GM21515 (cell line): ENCODE results near the gene FUT2.

Experiments used
- ATAC-seq: cut with Tn5 transposase; IDR thresholded peaks from one replicate; pipeline ENCODE4 v1.9.1; 2021; ENCODE audit not compliant: unreplicated experiment

The FUT2 gene

DNA sequence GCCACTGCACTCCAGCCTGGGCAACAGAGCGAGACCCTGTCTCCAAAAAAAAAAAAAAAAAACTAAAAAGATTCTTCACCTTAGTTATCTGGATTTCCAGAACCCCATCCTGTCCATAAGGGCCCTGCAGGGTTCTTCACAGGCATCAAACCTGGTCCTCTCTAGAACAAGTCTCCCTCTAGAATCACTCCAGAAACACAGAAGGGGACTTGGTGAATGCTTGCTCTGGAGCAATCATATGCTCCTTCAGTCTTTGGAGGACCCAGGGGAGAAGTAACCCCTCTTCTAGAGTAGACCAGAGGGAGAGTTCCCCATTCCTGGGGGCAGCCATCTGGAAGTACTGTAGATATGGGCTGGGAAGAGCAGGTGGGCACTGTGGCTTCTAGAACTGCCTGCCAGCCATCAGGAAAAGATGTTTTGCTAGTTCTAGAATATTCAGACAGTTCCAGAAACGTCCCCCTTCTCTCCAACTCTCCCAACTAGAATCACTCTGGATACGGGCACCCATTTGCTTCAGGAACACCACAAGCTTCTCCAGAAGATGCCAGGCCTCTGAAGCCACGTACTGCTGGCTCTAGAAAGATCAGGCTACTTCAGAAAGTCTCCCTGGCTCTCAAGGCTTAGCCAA, 53.9 kb downstream of the FUT2 start:
- no peak for ATAC-seq

DNA sequence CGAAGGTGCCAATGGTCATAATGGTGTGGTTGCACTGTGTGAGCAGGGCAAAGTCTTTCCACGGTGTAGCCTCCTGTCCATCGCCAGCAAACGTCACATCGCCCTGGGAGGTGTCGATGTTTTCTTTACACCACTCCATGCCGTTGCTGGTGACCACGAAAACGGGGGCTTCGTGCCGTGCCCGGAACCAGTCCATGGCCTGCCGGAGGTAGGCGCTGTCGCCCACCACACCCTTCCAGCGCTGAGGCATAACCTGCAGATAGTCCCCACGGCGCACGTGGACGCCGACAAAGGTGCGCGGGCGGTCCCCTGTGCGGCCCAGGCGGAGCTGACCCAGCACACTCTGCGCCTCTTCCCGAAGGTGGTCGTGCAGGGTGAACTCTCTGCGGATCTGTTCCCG, 54.6 kb downstream of the FUT2 start:
- ATAC-seq = no peak

DNA sequence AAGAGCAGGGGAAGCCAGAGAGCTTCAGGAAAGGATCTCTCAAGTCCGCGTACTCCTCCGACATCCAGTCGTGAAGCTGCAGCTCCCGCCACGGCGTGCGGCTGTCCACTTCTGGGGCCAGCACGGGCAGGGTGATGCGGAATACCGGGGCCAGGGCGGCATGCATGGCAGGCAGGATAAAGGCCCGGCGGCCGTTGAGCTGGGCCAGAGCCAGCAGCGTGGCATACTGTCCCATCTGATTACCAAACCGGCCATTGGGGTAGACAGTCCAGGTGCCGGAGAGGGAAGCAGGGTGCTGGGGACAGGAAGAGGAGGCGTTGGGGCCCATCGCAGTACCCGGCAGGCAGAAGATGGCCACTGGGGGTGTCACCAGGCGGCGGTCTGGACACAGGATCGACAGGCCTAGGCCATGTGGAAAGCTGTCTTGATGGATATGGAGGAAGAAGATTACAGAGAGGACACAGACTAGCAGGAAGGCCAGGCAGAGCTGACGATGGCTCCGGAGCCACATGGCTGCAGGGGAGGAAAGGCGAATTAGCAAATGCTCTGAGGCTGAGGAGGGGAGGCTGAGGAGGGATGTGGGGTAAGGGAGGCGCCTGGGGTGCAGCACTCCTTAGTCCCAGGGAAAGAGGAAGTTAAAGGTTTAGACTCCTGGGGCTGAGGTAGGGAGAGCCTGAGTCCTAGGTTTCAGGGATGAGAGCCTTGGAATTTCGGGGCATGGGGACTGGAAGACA, 55.2 kb downstream of the FUT2 start:
- ATAC-seq = no peak

DNA sequence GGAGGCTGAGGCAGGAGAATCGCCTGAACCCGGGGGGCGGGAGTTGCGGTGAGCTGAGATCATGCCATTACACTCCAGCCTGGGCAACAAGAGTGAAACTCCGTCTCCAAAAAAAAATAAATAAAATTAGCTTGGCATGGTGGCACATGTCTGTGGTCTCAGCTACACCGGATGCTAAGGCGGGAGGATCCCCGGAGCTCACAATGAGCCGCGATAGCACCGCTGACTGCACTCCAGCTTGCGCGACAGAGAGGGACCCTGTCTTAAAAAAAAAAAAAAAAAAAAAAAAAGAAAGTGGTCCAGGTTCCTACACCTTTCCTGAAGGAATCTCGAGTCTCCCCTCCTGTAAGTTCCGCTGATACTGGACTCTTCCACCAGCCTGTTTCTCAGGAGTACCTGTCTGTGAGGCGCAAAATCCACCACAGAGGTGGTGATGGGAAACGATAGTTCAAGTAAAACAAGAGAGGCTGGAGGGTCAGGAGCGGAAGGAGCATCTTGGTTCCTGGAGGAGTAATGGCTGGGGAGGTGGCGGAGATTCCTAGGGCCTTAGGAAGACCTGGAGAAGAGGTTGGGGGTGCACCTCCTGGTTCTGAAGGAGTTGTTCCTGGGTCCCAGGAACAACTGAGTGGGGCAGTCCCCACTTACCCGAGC, 56.2 kb downstream of the FUT2 start:
- ATAC-seq = no peak

DNA sequence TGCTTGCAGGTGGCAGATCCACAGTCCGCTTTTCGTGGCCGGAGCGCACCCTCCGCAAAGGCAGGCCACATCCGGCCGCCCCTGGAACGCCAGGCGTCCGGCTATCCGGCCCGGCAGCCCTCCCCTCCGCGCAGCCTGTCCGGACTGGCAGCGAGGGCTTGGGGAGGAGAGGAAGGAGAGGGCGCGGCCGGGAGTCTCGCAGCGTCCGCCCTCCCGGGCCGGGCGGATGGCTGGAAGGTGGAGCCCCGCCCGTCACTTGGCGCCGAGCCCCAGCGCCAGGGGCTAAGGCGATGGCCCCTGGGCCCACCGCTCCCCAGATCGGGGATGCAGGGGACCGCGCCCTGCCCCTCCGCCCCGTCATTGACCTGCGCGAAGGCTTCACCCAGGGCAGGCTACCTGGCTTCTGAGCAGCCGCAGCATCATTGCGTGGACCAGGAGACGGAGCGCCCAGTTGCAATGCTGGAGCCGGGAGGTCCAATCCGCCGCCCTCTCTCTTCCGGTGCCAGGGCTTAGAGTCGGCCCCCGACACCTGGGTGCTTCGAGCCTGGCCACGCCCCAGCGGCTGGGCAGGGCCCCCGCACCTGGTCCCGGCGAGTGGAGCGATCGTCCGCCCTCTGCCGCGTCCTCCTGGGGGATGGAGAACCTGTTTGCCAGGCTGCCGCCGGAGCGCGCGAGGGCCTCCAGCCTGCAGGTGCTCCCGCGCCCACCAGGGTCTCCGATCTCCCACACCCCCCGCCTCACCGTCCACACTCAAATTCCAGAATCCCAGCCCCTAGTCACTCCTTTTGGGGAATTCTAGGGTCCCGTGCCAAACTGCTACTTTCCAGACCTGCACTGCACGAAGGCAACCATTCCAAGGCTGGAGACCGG, 57.0 kb downstream of the FUT2 start, which contains the start of gene FUT1:
Gene FUT1 (minus strand): TSS at position 146 of the 870 bp plus-strand sequence. CDS start 1,360 bp downstream, outside the sequence.
- ATAC-seq = no peak

DNA sequence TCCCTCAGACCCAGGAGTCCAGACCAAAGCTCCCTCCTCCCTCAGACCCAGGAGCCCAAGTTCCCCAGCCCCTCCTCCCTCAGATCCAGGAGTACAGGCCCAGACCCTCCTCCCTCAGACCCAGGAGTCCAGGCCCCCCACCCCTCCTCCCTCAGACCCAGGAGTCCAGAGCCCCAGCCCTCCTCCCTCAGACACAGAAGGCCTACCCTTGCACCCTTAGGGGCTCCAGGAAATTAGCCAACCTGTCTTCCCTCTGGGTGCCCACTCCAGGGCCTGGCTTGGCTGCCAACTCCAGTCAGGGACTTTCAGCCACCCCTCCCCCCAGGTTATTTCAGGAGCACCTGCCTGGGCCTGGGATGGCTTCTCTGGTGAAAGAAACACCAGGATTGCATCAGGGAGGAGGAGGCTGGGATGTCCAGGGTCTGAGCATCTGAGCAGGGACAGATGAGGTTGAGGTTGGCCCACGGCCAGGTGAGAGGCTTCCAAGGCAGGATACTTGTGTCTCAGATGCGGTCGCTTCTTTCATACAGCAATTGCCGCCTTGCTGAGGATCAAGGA, 59.4 kb downstream of the FUT2 start, which contains the start of gene FGF21:
Gene FGF21 (plus strand): TSS at position 441 of the 558 bp plus-strand sequence. CDS start 713 bp downstream, outside the sequence.
- no peak for ATAC-seq
